HG02870 (cell line): ENCODE data around the gene PTPN13.

Experiments used
- ATAC-seq: cut with Tn5 transposase; IDR thresholded peaks from one replicate; pipeline ENCODE4 v1.9.1; 2021; ENCODE audit warnings: mild to moderate bottlenecking, moderate library complexity; ENCODE audit not compliant: unreplicated experiment

The PTPN13 gene

GRCh38 chr4:86853209-86853608, 259.1 kb downstream of the PTPN13 start:
- ATAC-seq = no peak

DNA sequence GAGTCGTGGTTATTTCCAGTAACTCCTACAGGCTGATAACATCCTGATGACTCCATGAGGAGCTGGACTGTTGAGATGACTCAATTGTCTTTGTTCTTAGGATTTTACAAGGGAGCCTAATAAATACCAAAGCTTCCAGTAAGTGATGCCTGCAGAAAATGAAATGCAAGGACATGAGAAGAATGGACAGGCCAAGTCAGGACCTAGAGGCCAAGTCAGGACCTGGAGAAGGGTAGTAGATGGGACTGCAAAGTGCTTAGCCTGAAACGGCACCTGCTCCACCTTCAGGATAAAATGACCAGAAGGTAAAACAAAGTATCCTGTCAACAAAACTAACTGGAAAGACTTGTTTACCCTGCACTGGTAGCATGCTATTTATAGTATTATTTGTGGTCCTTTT, 261.5 kb downstream of the PTPN13 start:
- ATAC-seq = no peak

GRCh38 chr4:86856896-86857295, 262.8 kb downstream of the PTPN13 start:
- no peak for ATAC-seq

GRCh38 chr4:86857341-86858052, 263.4 kb downstream of the PTPN13 start:
- ATAC-seq = no peak
